ENCODE results near the gene PLCB2.

PLCB2 gene

GRCh38 chr15:40303576-40303975 is 4.2 kb downstream of the PLCB2 start:
- DNase-seq (ENCODE audit: low read depth in 2 of 2): no peak

- no peak for DNase-seq (ENCODE audit: low read depth in 2 of 2)
These were observed 4.8 kb downstream of the PLCB2 start for GRCh38 chr15:40302981-40303380.

- no peak for DNase-seq (ENCODE audit: low read depth in 2 of 2)
These were observed 5.3 kb downstream of the PLCB2 start for GRCh38 chr15:40302288-40302886.

- DNase-seq (ENCODE audit: low read depth in 2 of 2): no peak
These were observed 6.1 kb downstream of the PLCB2 start for GRCh38 chr15:40301467-40302179.

- no peak for DNase-seq (ENCODE audit: low read depth in 2 of 2)
These were observed 7.0 kb downstream of the PLCB2 start for GRCh38 chr15:40300771-40301170.

DNA sequence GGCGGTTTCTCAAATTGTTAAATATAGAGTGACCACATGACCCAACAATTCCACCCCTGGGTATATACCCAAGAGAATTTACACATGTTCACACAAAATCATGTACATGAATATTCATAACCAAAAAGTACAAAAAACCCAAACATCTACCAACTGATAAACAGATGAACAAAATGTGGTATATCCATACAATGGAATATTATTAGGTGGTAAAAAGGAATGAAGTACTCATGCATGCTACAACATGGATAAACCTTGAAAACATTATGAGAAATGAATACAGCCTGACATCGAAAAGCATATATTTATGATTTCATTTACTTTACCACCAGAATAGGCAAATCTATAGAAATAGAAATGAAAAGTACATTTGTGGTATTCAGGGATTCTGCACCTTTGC is 7.4 kb downstream of the PLCB2 start:
- DNase-seq (ENCODE audit: low read depth in 2 of 2): no peak

- no peak for DNase-seq (ENCODE audit: low read depth in 2 of 2)
These were observed 9.4 kb downstream of the PLCB2 start for GRCh38 chr15:40298216-40298935.

GRCh38 chr15:40297356-40297755 is 10.4 kb downstream of the PLCB2 start:
- no peak for DNase-seq (ENCODE audit: low read depth in 2 of 2)

GRCh38 chr15:40296561-40297230 is 11.0 kb downstream of the PLCB2 start:
- DNase-seq (ENCODE audit: low read depth in 2 of 2): no peak

- DNase-seq (ENCODE audit: low read depth in 2 of 2): no peak
These were observed 11.7 kb downstream of the PLCB2 start for GRCh38 chr15:40295877-40296560.

- no peak for DNase-seq (ENCODE audit: low read depth in 2 of 2)
These were observed 12.4 kb downstream of the PLCB2 start for GRCh38 chr15:40295297-40295696.

GRCh38 chr15:40293905-40294895 is 13.5 kb downstream of the PLCB2 start:
- no peak for DNase-seq (ENCODE audit: low read depth in 2 of 2)

GRCh38 chr15:40293006-40293405 is 14.7 kb downstream of the PLCB2 start:
- DNase-seq (ENCODE audit: low read depth in 2 of 2): no peak

DNA sequence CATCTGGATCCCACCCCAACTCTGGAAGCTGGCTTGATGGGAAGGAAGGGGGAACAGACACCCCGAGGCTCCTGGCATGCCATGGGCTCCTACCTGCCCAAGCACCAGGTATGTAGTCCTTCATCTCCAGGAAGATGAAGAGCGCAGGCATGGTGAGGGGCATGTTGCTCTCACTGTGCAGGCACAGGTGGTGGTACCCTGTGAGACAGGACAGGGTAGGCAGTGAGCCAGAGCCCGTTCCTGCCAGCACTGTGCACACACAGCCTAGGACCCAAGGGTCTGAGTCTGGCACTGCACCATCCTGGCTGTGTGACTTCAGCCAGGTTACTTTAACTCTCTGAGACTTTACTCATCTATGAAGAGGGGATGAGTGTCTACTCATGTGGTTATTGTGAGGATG is 15.5 kb downstream of the PLCB2 start:
- no peak for DNase-seq (ENCODE audit: low read depth in 2 of 2)

DNA sequence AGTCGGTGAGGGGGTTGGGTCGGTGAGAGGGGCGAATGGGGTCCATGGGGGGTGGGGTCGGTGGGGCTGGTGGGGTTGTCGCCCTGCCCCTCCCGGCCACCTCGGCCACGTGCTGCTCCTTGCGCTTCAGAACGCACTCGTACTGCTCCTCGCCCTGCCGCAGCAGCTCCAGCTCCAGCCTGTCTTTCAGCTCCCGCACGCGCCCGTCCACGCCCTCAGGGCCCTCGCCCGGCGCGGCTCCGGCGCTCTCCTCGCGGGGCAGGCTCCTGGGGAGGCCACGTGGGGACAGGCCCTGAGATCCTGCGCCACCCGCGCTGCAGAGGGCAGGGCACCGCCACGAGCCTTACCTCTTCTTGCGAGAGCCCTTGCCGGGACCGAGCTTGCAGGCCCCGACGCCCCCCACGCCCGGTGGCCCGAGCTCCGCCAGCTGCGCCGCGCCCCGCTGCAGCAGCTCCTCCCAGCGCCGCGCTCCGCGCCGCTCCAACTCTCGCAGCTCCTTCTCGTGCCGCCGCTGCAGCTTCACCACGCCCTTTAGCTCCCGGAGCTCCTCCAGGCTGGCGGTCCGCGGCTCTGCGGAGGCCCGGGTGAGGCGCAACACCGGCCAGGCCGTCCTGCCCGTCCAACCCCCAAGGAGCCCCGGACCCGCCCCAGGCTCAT is 16.7 kb downstream of the PLCB2 start:
- DNase-seq (ENCODE audit: low read depth in 2 of 2): no peak

DNA sequence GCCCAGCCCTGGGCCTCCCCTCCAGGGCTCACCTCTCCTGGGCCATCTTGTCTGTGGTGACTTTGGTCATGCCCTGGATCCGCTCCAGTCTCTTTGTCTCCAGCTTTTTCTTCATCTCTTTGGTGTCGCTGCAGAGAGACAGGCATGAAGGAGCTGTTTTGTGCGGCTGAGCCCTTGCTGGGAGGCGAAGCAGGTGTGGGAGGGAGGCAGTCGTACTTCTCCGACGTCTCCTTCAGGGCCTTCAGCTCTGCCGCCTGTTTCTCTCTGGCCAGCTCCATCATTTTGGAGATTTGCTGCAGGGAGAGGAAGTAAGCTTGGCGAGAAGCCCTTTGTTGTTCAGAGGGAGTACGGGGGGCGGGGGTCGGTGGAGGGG is 17.2 kb downstream of the PLCB2 start:
- no peak for DNase-seq (ENCODE audit: low read depth in 2 of 2)

DNA sequence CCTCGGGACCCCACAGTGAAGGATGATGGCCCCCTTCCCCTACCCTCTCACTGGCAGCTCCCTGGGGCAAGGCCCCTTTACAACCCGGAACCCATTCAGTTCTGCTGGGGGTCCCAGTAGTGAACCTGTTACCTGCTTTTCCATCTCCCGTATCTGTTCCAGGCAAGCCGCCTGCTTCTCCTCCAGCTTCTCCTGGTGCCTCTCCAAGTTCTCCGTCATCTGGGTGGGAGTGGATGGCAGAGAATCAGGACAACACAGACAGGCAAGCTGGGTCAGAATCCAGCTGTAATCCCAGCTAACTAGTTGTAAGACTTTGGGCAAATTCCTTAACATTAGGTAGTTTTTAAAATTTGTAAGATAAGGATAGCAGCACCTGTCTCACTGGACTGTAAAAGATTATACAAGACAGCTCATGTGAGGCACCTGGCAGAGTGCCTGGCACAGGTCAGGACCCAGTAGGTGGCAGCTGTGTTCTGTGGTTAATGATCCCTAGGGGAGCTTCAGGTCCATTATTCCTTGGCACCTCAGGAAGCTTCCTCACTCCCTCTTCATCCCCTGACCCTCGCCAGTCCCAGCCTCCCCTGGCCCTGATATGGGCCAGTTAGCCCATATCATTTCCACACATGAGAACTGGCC is 18.5 kb downstream of the PLCB2 start:
- DNase-seq (ENCODE audit: low read depth in 2 of 2): no peak

- DNase-seq (ENCODE audit: low read depth in 2 of 2): no peak
These were observed 19.8 kb downstream of the PLCB2 start for GRCh38 chr15:40287968-40288367.

- no peak for DNase-seq (ENCODE audit: low read depth in 2 of 2)
These were observed 20.2 kb downstream of the PLCB2 start for GRCh38 chr15:40287505-40287904.

DNA sequence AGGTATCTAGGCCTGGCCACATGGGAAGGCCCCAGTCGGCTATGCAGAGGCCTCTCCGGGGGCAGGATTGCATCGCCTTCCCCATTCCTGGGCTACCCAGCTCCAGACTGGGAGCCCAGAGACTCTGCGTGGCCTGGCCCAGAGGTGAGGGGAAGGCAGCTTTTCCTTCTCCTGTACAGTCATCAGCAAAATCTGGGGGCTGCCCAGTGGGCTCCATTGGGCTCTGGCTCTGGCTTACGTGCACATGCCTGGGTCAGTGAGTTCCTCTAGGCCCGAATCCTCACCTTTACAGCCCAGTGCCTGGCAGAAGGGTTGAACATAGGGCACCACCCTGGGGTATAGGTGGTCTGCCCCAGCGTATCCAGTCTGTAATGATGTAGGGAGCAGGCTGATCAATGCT is 20.9 kb downstream of the PLCB2 start:
- DNase-seq (ENCODE audit: low read depth in 2 of 2): no peak
